GM19324 (cell line): ENCODE data around the gene HSPBP1.

Experiments used
- ATAC-seq: cut with Tn5 transposase; IDR thresholded peaks from one replicate; pipeline ENCODE4 v1.9.1; 2021; ENCODE audit warnings: mild to moderate bottlenecking, moderate library complexity; ENCODE audit not compliant: unreplicated experiment, low FRiP score

The HSPBP1 gene

DNA sequence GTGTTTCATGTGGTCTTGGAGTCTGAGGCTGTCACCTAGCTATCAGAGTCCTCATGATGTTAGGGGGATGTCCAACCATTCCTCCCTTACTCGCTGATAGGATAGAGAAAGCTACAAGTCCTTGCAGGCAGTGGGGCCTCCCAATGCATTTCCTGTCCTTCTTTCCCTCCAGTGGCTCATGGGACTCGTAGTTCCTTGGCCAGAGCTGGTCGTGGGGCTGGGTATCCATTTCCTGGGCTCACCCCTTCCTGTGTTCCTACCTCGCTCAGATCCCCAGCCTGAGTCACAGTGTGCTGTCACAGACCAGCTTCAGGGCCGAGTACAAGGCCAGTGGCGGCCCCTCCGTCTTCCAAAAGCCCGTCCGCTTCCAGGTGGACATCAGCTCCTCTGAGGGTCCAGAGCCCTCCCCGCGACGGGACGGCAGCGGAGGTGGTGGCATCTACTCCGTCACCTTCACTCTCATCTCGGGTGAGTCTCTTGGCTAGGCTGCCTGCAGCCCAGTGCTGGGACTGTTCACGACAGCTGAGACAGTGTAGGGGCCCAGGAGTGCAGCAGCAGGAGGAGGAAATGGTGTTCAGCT lies 26.2 kb upstream of the HSPBP1 start:
- no peak for ATAC-seq

DNA sequence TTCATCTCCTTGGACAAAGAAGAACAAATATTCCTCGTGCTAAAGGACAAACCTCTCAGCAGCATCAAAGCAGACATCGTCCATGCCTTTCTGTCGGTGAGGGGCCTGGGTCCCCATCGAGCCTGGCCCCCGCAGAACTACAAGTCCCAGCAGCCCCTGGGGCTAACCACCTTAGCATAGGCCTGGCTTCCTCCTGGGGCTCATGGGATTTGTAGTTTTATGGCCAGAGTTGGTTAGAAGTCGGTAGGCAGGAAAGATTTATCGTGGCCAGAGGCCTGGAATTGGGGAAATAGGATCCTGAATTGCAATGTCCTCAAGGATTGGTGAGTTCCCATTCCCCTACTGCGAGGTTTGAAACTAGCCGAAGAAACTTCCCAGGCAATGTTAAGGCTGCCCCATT lies 25.6 kb upstream of the HSPBP1 start:
- no peak for ATAC-seq

DNA sequence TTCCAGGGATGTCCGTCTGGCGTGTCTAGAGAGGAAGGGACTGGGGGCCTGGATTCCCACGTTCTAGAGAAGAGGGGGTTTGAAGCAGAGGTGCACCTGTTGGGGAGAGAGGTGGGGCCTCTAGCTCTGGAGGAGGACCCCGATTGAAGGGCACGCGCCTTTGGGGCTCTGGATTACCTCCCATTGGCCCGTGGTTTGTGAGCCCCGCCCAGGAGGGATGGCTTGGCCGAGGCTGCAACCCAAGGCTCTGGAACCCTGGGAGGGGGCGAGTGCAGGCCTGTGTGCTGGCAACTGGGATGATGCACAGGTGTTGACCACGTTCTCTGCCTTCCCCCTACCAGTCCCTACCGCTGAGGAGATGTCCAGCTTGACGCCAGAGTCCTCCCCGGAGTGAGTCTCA lies 25.1 kb upstream of the HSPBP1 start:
- no peak for ATAC-seq

DNA sequence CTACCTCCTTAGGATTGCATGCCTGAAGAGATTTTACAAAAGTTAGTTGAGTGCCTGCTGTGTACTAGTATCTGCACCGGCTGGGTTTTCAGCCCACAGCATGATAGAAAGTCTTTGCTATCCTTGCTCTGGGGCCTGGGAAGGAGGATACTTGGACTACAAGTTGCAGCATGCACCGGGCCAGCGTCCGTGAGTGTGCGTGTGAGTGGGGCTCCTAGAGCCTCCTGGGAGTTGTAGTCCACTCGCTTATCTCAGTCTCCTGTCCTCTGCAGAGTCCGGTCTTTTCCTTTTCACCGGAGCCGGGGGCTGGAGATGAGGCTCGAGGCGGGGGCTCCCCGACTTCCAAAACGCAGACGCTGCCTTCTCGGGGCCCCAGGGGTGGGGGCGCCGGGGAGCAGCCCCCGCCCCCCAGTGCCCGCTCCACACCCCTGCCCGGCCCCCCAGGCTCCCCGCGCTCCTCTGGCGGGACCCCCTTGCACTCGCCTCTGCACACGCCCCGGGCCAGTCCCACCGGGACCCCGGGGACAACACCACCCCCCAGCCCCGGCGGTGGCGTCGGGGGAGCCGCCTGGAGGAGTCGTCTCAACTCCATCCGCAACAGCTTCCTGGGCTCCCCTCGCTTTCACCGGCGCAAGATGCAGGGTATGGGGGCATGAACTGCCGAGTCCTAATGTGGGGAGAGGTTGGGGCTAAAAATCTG lies 24.5 kb upstream of the HSPBP1 start:
- ATAC-seq = no peak

GRCh38 chr19:55303477-55303876 lies 23.6 kb upstream of the HSPBP1 start:
- ATAC-seq = no peak

DNA sequence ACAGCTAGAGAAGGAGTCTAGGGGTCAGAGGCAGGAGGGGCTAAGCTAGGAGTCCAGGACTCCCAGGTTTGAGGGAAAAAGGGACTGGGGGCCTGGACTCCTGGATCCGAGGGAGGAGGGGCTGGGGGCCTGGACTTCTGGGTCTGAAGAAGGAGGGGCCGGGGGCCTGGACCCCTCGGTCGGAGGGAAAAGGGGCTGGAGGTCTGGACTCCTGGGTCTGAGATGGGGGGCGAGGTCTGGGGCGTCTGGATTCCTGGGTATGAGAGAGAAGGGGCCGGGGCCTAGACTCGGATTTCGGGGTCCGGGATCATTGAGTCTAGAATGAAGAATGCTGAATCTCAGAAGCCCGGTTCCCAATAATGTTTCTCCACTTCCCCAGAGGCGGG lies 22.4 kb upstream of the HSPBP1 start:
- no peak for ATAC-seq

DNA sequence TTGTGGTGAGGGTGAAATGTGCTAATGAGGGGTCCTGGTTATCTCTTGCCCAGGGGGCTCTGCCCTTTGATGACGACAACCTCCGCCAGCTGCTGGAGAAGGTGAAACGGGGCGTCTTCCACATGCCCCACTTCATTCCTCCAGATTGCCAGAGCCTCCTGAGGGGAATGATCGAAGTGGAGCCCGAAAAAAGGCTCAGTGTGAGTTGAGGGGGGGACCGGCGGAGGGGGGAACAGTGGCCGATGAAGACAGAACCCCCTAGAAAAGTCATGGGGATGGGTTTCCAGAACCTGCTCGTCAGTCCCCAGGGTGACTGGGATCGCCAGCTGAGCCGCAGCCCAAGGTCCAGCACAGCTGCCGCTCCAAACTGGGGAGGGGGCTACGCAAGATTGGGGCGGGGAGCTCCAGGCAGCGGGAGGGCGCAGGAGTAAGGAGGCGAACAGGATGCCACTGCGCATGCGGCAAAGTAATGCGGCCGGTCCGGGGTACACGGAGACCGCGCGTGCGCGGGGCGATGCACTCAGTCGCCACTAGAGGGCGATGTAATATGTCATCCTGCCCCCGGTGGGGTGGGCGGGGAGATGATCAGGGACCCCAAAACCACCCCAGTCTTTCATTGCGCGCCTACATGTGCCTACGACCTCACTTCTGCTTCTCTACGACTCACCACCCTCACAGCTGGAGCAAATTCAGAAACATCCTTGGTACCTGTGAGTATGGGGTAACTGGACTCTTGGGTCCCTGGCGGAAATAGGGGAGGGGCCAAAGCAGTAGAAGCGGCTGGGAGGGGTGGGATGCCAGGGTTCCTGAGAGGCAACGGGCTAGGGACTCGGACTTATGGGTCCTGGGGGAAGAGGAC lies 21.8 kb upstream of the HSPBP1 start:
- peak; percentile 56 for ATAC-seq

DNA sequence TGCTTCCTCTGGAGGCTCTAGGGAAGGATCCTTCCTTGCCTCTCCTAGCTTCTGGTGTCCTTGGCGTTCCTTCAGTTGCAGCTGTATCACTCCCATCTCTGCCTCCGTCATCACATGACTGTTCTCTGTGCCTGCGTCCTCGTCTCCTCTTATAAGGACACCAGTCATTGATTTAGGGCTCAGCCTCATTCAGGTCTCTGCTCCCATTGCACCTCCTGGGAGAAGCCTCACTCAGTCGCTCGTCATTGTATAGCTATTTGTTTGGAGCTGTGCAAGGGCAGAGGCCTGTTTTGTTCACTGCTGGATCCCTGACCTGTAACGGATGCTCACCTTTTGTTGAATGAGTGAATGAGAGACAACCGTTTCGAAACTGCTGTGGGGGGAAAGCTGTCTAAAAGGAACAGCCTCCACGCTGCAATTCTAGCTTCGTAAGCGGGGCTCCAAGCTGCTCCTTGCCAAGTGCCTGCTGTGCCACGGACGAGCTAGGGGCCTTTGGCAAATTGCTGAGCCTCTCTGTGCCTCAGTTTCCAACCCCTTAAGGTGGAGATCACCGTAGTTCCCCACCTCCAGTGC lies 21.1 kb upstream of the HSPBP1 start:
- no peak for ATAC-seq

GRCh38 chr19:55299991-55300390 lies 20.1 kb upstream of the HSPBP1 start:
- ATAC-seq = no peak

DNA sequence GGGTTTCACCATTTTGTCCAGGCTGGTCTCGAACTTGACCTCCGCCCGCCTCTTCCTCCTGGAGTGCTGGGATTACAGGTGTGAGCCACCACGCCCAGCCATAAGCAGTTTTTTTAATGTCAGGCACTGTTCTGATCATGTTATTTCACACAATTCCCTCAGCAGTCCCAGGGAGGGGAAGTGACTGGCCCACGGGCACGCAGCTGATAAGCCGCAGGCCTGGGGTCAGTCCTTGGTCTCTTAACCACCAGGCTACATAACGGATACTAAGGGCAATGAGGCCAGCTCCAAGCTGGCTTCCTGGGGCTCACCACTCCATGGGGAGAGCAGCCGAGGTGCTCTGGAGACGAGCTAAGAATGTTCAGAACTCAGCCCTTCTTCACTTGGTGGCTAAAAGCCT lies 17.4 kb upstream of the HSPBP1 start:
- ATAC-seq = no peak

- ATAC-seq = no peak
Measured at GRCh38 chr19:55289117-55289796, 9.3 kb upstream of the HSPBP1 start.

- no peak for ATAC-seq
Measured at GRCh38 chr19:55287361-55288079, 7.6 kb upstream of the HSPBP1 start.

DNA sequence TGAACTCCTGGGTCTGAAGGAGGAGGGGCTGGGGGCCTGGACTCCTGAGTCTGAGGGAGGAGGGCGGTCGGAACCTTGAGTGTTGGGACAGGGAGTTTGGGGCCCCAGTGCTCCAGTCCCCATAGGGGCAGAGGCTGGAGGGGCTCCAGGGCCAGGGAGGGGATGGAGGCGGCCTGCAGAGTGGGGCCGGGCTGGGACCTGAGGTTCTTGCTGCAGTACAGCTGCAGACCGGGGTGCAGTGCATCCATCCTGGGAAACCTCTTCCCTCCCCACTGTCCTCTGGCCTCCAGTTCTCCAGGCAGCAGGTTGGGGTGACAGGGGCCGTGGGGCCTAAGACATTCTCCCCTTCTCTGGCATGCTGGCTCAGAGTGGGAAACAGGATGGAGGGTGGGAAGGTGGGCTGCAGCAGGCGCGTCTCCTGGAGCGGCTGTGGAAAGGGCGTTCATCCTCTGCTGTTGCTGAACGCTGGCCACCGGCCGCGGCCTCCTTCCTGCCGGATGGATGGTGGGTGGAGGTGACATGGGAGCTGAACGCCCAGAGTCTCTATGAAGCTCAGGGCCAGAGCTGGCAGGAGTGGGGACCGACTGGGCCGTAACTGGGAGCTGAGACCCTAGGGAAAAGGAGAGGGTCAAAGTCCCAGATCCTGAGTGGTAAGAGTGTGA lies 5.5 kb upstream of the HSPBP1 start:
- no peak for ATAC-seq

GRCh38 chr19:55284405-55285058 lies 4.6 kb upstream of the HSPBP1 start:
- no peak for ATAC-seq

DNA sequence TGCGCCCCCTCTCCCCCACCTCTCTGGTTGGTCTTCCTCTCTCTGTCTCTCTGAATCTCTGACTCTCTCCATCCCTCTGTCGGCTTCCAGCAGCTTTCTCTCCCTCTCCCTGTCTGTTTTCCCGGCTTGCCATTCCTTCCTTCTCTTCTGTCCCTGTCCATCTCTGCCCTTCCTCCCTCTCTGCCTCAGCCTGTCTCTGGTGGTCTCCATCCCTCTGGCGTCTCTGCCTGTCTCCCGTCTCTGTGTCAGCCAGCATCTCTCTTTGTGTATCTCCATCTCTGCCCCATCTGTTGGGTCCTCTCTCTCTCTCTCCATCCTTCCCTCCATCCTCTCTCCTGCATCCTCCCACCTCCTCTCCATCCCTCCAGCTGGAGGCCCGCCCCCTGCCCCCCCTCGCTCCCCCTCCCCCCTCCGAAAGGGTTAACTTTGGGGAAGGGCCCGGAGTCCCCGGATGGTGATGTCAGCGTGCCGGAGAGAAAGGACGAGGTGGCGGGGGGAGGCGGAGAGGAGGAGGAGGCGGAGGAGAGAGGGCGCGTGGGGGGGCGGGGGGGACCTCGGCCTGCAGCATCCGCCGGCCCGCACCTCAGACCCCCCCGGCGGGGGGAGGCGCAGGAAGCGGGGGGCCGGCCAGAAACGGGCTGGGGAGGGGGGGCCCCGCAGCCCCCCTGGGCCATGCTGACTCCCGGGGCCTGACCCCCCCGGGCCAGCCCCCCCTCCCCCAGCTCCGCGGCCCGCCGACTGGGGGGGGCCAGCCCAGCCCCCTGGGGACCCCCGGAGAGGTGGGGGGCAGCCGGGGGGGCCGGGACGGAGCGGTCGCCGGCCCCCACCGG lies 3.9 kb upstream of the HSPBP1 start, which contains the start of gene BRSK1:
Gene BRSK1 (plus strand): TSS at position 450 of the 830 bp plus-strand sequence. CDS start 446 bp downstream, outside the sequence.
- ATAC-seq = no peak

DNA sequence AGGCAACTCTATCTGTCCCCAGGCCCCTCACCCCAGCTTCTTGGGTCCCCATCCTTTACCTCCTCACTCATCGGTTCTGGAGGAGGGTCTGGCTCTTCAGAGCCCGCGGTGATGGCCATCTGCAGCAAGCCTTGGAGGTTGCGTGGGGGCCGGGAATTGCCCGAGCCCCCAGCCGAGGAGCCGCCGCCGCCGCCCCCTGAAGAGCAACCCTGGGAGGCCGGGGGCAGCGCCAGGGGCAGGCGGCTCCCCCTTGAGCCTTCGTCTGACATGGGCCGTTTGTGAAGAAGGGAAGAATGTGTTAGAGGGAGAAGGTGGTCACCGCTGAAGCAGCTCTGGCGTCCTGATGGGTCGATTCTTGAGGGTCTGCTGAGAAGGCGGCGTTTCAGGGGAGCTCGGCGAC lies 570 bp downstream of the HSPBP1 start:
- no peak for ATAC-seq

- ATAC-seq = no peak
Measured at GRCh38 chr19:55278391-55279135, 1.3 kb downstream of the HSPBP1 start.
